ENCODE results near the gene THSD4.

The THSD4 gene

GRCh38 chr15:71565006-71565405 is 449.7 kb downstream of the THSD4 start:
- Histone ChIP-seq H3K9me3 (replicated peaks in 1 of 11) (no peaks in the 10 kb centered on the region), H3K9ac (no peak overlapping the region), H3K4me2 (no peak overlapping the region), H3K4me3 (no peak overlapping the region), H3K27ac (no peak overlapping the region), H3K4me1 (no peaks in the 10 kb centered on the region), H3K36me3 (no peaks in the 10 kb centered on the region), H4K20me1 (no peaks in the 10 kb centered on the region), H3K27me3 (no peaks in the 10 kb centered on the region)
- no peak for TF ChIP-seq Cebpa-rat (IDR thresholded peaks at IDR 0.05)

GRCh38 chr15:71565631-71566160 is 450.4 kb downstream of the THSD4 start:
- no peaks in the 10 kb centered on the region for H3K36me3 ChIP-seq
- no peak overlapping the region for H3K4me3 ChIP-seq
- no peak overlapping the region for H3K27ac ChIP-seq
- no peaks in the 10 kb centered on the region for H3K9me3 ChIP-seq (replicated peaks in 1 of 11)
- no peak overlapping the region for H3K9ac ChIP-seq
- no peaks in the 10 kb centered on the region for H4K20me1 ChIP-seq
- no peak for TF ChIP-seq Cebpa-rat (IDR thresholded peaks at IDR 0.05)
- no peaks in the 10 kb centered on the region for H3K27me3 ChIP-seq
- H3K4me2 ChIP-seq, result no peak overlapping the region
- H3K4me1 ChIP-seq, result no peaks in the 10 kb centered on the region

GRCh38 chr15:71566226-71566625 is 451.0 kb downstream of the THSD4 start:
- Histone ChIP-seq H3K4me2 (no peak overlapping the region), H3K27ac (no peak overlapping the region), H3K27me3 (no peaks in the 10 kb centered on the region), H3K9ac (no peak overlapping the region), H4K20me1 (no peaks in the 10 kb centered on the region), H3K36me3 (no peaks in the 10 kb centered on the region), H3K9me3 (replicated peaks in 1 of 11) (no peaks in the 10 kb centered on the region), H3K4me1 (no peaks in the 10 kb centered on the region), H3K4me3 (no peak overlapping the region)
- no peak for TF ChIP-seq Cebpa-rat (IDR thresholded peaks at IDR 0.05)

- no peaks in the 10 kb centered on the region for H3K27me3 ChIP-seq
- H3K36me3 ChIP-seq, result no peaks in the 10 kb centered on the region
- H3K9ac ChIP-seq, result no peak overlapping the region
- H4K20me1 ChIP-seq, result no peaks in the 10 kb centered on the region
- no peaks in the 10 kb centered on the region for H3K9me3 ChIP-seq (replicated peaks in 1 of 11)
- H3K4me2 ChIP-seq, result no peak overlapping the region
- H3K4me3 ChIP-seq, result no peak overlapping the region
- H3K27ac ChIP-seq, result no peak overlapping the region
- no peak for TF ChIP-seq Cebpa-rat (IDR thresholded peaks at IDR 0.05)
- no peaks in the 10 kb centered on the region for H3K4me1 ChIP-seq
Measured at GRCh38 chr15:71567173-71567572, 451.9 kb downstream of the THSD4 start.

- no peaks in the 10 kb centered on the region for H3K4me1 ChIP-seq
- no peaks in the 10 kb centered on the region for H3K36me3 ChIP-seq
- H3K9me3 ChIP-seq (replicated peaks in 1 of 11), result no peaks in the 10 kb centered on the region
- H3K9ac ChIP-seq, result no peak overlapping the region
- no peak overlapping the region for H3K27ac ChIP-seq
- no peak overlapping the region for H3K4me3 ChIP-seq
- H3K4me2 ChIP-seq, result no peak overlapping the region
- H3K27me3 ChIP-seq, result no peaks in the 10 kb centered on the region
- H4K20me1 ChIP-seq, result no peaks in the 10 kb centered on the region
- no peak for TF ChIP-seq Cebpa-rat (IDR thresholded peaks at IDR 0.05)
Measured at GRCh38 chr15:71568227-71568626, 453.0 kb downstream of the THSD4 start.

- no peaks in the 10 kb centered on the region for H3K4me1 ChIP-seq
- no peaks in the 10 kb centered on the region for H3K9me3 ChIP-seq (replicated peaks in 1 of 11)
- no peak overlapping the region for H3K27ac ChIP-seq
- H3K27me3 ChIP-seq, result no peaks in the 10 kb centered on the region
- no peaks in the 10 kb centered on the region for H3K36me3 ChIP-seq
- H3K4me2 ChIP-seq, result no peak overlapping the region
- no peaks in the 10 kb centered on the region for H4K20me1 ChIP-seq
- TF ChIP-seq Cebpa-rat (IDR thresholded peaks at IDR 0.05), result no peak
- no peak overlapping the region for H3K4me3 ChIP-seq
- H3K9ac ChIP-seq, result no peak overlapping the region
Measured at GRCh38 chr15:71570736-71571135, 455.5 kb downstream of the THSD4 start.

GRCh38 chr15:71571641-71572040 is 456.4 kb downstream of the THSD4 start:
- no peak for TF ChIP-seq Cebpa-rat (IDR thresholded peaks at IDR 0.05)
- Histone ChIP-seq H3K4me2 (no peak overlapping the region), H3K27me3 (no peaks in the 10 kb centered on the region), H4K20me1 (no peaks in the 10 kb centered on the region), H3K4me3 (no peak overlapping the region), H3K9me3 (replicated peaks in 1 of 11) (no peaks in the 10 kb centered on the region), H3K9ac (no peak overlapping the region), H3K27ac (no peak overlapping the region), H3K4me1 (no peaks in the 10 kb centered on the region), H3K36me3 (no peaks in the 10 kb centered on the region)

- TF ChIP-seq Cebpa-rat (IDR thresholded peaks at IDR 0.05), result no peak
- no peaks in the 10 kb centered on the region for H3K4me1 ChIP-seq
- no peaks in the 10 kb centered on the region for H3K9me3 ChIP-seq (replicated peaks in 1 of 11)
- no peak overlapping the region for H3K4me3 ChIP-seq
- no peak overlapping the region for H3K4me2 ChIP-seq
- no peaks in the 10 kb centered on the region for H3K27me3 ChIP-seq
- H4K20me1 ChIP-seq, result no peaks in the 10 kb centered on the region
- no peak overlapping the region for H3K27ac ChIP-seq
- no peak overlapping the region for H3K9ac ChIP-seq
- H3K36me3 ChIP-seq, result no peaks in the 10 kb centered on the region
Measured at GRCh38 chr15:71572452-71573053, 457.3 kb downstream of the THSD4 start.

GRCh38 chr15:71573599-71573998 is 458.3 kb downstream of the THSD4 start:
- Histone ChIP-seq H3K27ac (no peak overlapping the region), H3K4me1 (no peaks in the 10 kb centered on the region), H3K27me3 (no peaks in the 10 kb centered on the region), H3K9me3 (replicated peaks in 1 of 11) (no peaks in the 10 kb centered on the region), H3K4me3 (no peak overlapping the region), H3K9ac (no peak overlapping the region), H3K36me3 (no peaks in the 10 kb centered on the region), H4K20me1 (no peaks in the 10 kb centered on the region), H3K4me2 (no peak overlapping the region)
- no peak for TF ChIP-seq Cebpa-rat (IDR thresholded peaks at IDR 0.05)

GRCh38 chr15:71575474-71576045 is 460.3 kb downstream of the THSD4 start:
- no peak overlapping the region for H3K4me3 ChIP-seq
- TF ChIP-seq Cebpa-rat (IDR thresholded peaks at IDR 0.05), result no peak
- H3K4me1 ChIP-seq, result no peaks in the 10 kb centered on the region
- H4K20me1 ChIP-seq, result no peaks in the 10 kb centered on the region
- H3K9me3 ChIP-seq (replicated peaks in 1 of 11), result no peaks in the 10 kb centered on the region
- no peak overlapping the region for H3K4me2 ChIP-seq
- no peaks in the 10 kb centered on the region for H3K27me3 ChIP-seq
- H3K36me3 ChIP-seq, result no peaks in the 10 kb centered on the region
- no peak overlapping the region for H3K9ac ChIP-seq
- H3K27ac ChIP-seq, result no peak overlapping the region
